ENCODE results near the gene SCTR. TPM values are rescaled to one million over a fixed set of nuclear protein-coding genes. Genes with fewer than 3 reads are reported as not detected.

The SCTR gene
- total and polyA plus RNA-seq, 2 of the 13 experiments (the other 11 are each of a cell fraction or from before 2014, with no cell fraction given): not detected

DNA sequence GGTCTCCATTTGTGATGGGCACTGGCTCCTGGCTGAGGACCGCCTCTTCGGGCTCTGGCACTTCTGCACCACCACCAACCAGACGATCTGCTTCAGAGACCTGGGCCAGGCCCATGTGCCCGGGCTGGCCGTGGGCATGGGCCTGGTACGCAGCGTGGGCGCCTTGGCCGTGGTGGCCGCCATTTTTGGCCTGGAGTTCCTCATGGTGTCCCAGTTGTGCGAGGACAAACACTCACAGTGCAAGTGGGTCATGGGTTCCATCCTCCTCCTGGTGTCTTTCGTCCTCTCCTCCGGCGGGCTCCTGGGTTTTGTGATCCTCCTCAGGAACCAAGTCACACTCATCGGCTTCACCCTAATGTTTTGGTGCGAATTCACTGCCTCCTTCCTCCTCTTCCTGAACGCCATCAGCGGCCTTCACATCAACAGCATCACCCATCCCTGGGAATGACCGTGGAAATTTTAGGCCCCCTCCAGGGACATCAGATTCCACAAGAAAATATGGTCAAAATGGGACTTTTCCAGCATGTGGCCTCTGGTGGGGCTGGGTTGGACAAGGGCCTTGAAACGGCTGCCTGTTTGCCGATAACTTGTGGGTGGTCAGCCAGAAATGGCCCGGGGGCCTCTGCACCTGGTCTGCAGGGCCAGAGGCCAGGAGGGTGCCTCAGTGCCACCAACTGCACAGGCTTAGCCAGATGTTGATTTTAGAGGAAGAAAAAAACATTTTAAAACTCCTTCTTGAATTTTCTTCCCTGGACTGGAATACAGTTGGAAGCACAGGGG is 87.1 kb downstream of the SCTR start (continued):
- no peak for TF ChIP-seq SMC3 (IDR thresholded peaks at IDR 0.05; ENCODE audit: low read length)
- no peak; the same call in 1 of the 2 replicates for TF ChIP-seq ZSCAN25 (CRISPR knock-in tag; IDR thresholded peaks at IDR 0.05)
- TF ChIP-seq RFX3 (CRISPR knock-in tag; IDR thresholded peaks at IDR 0.05): no peak
- TF ChIP-seq FOXP1 (IDR thresholded peaks at IDR 0.05): no peak
- TF ChIP-seq FOXP1 (CRISPR knock-in tag; IDR thresholded peaks at IDR 0.05): no peak
- TF ChIP-seq, protein P1, sequence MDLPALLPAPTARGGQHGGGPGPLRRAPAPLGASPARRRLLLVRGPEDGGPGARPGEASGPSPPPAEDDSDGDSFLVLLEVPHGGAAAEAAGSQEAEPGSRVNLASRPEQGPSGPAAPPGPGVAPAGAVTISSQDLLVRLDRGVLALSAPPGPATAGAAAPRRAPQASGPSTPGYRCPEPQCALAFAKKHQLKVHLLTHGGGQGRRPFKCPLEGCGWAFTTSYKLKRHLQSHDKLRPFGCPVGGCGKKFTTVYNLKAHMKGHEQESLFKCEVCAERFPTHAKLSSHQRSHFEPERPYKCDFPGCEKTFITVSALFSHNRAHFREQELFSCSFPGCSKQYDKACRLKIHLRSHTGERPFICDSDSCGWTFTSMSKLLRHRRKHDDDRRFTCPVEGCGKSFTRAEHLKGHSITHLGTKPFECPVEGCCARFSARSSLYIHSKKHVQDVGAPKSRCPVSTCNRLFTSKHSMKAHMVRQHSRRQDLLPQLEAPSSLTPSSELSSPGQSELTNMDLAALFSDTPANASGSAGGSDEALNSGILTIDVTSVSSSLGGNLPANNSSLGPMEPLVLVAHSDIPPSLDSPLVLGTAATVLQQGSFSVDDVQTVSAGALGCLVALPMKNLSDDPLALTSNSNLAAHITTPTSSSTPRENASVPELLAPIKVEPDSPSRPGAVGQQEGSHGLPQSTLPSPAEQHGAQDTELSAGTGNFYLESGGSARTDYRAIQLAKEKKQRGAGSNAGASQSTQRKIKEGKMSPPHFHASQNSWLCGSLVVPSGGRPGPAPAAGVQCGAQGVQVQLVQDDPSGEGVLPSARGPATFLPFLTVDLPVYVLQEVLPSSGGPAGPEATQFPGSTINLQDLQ (CRISPR knock-in tag; IDR thresholded peaks at IDR 0.05): 0 out of 2 replicates have a peak, but pooled peaks have one; percentile 31
- TF ChIP-seq, protein P2, sequence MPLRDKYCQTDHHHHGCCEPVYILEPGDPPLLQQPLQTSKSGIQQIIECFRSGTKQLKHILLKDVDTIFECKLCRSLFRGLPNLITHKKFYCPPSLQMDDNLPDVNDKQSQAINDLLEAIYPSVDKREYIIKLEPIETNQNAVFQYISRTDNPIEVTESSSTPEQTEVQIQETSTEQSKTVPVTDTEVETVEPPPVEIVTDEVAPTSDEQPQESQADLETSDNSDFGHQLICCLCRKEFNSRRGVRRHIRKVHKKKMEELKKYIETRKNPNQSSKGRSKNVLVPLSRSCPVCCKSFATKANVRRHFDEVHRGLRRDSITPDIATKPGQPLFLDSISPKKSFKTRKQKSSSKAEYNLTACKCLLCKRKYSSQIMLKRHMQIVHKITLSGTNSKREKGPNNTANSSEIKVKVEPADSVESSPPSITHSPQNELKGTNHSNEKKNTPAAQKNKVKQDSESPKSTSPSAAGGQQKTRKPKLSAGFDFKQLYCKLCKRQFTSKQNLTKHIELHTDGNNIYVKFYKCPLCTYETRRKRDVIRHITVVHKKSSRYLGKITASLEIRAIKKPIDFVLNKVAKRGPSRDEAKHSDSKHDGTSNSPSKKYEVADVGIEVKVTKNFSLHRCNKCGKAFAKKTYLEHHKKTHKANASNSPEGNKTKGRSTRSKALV (CRISPR knock-in tag; IDR thresholded peaks at IDR 0.05): 0 out of 2 replicates have a peak, but pooled peaks have one; percentile 3
- TF ChIP-seq AGO2 (optimal IDR thresholded peaks at IDR 0.05; ENCODE audit: low read depth, low read length): peak; percentile 89
- no peak; the same call in 1 of the 2 replicates for TF ChIP-seq EED (CRISPR knock-in tag; IDR thresholded peaks at IDR 0.05)
- TF ChIP-seq TMF1 (CRISPR knock-in tag; IDR thresholded peaks at IDR 0.05; ENCODE audit: low read depth): no peak
- no peak for TF ChIP-seq FOXK1 (CRISPR knock-in tag; IDR thresholded peaks at IDR 0.05; ENCODE audit: borderline replicate concordance, low read depth)
- TF ChIP-seq ZNF510 (CRISPR knock-in tag; IDR thresholded peaks at IDR 0.05; ENCODE audit: low read depth): no peak
- no peak for TF ChIP-seq MAFF (IDR thresholded peaks at IDR 0.05; ENCODE audit: low read depth, low read length)
- TF ChIP-seq, protein P3, sequence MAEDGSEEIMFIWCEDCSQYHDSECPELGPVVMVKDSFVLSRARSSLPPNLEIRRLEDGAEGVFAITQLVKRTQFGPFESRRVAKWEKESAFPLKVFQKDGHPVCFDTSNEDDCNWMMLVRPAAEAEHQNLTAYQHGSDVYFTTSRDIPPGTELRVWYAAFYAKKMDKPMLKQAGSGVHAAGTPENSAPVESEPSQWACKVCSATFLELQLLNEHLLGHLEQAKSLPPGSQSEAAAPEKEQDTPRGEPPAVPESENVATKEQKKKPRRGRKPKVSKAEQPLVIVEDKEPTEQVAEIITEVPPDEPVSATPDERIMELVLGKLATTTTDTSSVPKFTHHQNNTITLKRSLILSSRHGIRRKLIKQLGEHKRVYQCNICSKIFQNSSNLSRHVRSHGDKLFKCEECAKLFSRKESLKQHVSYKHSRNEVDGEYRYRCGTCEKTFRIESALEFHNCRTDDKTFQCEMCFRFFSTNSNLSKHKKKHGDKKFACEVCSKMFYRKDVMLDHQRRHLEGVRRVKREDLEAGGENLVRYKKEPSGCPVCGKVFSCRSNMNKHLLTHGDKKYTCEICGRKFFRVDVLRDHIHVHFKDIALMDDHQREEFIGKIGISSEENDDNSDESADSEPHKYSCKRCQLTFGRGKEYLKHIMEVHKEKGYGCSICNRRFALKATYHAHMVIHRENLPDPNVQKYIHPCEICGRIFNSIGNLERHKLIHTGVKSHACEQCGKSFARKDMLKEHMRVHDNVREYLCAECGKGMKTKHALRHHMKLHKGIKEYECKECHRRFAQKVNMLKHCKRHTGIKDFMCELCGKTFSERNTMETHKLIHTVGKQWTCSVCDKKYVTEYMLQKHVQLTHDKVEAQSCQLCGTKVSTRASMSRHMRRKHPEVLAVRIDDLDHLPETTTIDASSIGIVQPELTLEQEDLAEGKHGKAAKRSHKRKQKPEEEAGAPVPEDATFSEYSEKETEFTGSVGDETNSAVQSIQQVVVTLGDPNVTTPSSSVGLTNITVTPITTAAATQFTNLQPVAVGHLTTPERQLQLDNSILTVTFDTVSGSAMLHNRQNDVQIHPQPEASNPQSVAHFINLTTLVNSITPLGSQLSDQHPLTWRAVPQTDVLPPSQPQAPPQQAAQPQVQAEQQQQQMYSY (CRISPR knock-in tag; IDR thresholded peaks at IDR 0.05): no peak
- TF ChIP-seq, protein P4, sequence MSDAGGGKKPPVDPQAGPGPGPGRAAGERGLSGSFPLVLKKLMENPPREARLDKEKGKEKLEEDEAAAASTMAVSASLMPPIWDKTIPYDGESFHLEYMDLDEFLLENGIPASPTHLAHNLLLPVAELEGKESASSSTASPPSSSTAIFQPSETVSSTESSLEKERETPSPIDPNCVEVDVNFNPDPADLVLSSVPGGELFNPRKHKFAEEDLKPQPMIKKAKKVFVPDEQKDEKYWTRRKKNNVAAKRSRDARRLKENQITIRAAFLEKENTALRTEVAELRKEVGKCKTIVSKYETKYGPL (CRISPR knock-in tag; IDR thresholded peaks at IDR 0.05): no peak
- no peak for TF ChIP-seq ATF7 (IDR thresholded peaks at IDR 0.05)
- TF ChIP-seq ATF7 (CRISPR knock-in tag; IDR thresholded peaks at IDR 0.05): no peak
- TF ChIP-seq, protein P5, sequence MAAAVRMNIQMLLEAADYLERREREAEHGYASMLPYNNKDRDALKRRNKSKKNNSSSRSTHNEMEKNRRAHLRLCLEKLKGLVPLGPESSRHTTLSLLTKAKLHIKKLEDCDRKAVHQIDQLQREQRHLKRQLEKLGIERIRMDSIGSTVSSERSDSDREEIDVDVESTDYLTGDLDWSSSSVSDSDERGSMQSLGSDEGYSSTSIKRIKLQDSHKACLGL (CRISPR knock-in tag; IDR thresholded peaks at IDR 0.05): no peak
- TF ChIP-seq NFYC (CRISPR knock-in tag; IDR thresholded peaks at IDR 0.05): no peak
- TF ChIP-seq ZNF619 (CRISPR knock-in tag; IDR thresholded peaks at IDR 0.05): no peak
- TF ChIP-seq NR2F1 (CRISPR knock-in tag; IDR thresholded peaks at IDR 0.05): no peak
